ENCODE data around the gene OR9Q2.

OR9Q2 gene

DNA sequence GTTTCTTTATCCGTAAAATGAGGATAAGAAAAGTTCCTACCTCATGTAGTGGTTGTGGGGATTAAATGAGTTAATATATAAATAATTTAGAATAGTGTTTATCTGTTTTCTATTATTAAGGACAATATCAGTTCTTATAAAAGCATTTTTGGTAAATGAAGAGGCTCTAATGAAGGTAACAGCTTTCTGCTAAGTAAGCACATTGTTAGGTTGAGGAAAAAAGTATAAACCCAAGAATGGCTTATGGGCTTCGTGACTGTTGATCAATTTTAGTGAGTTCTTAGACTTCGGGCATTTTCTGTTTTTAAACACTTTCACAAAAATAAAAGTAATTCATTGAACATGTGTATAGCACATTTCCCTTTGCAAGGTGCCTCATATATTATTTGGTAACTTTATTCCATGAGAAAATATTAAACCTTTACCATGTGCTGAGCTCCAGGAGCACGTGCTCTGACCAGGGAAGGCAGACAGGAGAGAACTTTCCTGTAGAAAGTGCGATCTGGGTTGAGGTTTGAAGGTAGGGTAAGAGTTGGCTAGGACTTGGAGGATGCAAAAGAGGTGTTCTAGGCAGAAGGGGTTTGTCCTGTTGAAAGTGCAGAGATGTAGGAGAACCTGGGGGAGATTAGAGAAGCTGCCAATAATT, 11.3 kb upstream of the OR9Q2 start:
- Histone ChIP-seq H3K4me1 (ENCODE audit: insufficient read depth, low read length) (no peaks in the 10 kb centered on the region), H3K4me3 (ENCODE audit: low read depth in 1 of 2, low read length in 2 of 2) (no peak overlapping the region), H3K9ac (ENCODE audit: low read depth, low read length) (no peak overlapping the region), H3K27me3 (ENCODE audit: insufficient read depth, low read length, poor library complexity) (peaks cover 6% of the 10 kb centered on the region), H3K27ac (ENCODE audit: low read length) (no peak overlapping the region), H3K36me3 (ENCODE audit: insufficient read depth, low read length) (no peaks in the 10 kb centered on the region), H3K4me2 (ENCODE audit: insufficient read depth, low read length) (no peak overlapping the region), H3K9me3 (ENCODE audit: insufficient read depth, low read length, severe bottlenecking) (no peaks in the 10 kb centered on the region), H4K20me1 (ENCODE audit: insufficient read depth, low read length) (no peaks in the 10 kb centered on the region), H3K79me2 (ENCODE audit: insufficient read depth, low read length) (no peaks in the 10 kb centered on the region), H2AFZ (ENCODE audit: low read depth, low read length) (no peak overlapping the region)
- ATAC-seq (ENCODE audit: insufficient read depth, low read depth) (no peak), DNase-seq (no peak)
- TF ChIP-seq EZH2 (IDR thresholded peaks at IDR 0.05; ENCODE audit: borderline replicate concordance, low read depth, low read length, severe bottlenecking) = no peak
- TF ChIP-seq, protein P1, sequence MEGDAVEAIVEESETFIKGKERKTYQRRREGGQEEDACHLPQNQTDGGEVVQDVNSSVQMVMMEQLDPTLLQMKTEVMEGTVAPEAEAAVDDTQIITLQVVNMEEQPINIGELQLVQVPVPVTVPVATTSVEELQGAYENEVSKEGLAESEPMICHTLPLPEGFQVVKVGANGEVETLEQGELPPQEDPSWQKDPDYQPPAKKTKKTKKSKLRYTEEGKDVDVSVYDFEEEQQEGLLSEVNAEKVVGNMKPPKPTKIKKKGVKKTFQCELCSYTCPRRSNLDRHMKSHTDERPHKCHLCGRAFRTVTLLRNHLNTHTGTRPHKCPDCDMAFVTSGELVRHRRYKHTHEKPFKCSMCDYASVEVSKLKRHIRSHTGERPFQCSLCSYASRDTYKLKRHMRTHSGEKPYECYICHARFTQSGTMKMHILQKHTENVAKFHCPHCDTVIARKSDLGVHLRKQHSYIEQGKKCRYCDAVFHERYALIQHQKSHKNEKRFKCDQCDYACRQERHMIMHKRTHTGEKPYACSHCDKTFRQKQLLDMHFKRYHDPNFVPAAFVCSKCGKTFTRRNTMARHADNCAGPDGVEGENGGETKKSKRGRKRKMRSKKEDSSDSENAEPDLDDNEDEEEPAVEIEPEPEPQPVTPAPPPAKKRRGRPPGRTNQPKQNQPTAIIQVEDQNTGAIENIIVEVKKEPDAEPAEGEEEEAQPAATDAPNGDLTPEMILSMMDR (IDR thresholded peaks at IDR 0.05; ENCODE audit: borderline replicate concordance, extremely low read depth, low read length, poor library complexity, severe bottlenecking) = no peak

DNA sequence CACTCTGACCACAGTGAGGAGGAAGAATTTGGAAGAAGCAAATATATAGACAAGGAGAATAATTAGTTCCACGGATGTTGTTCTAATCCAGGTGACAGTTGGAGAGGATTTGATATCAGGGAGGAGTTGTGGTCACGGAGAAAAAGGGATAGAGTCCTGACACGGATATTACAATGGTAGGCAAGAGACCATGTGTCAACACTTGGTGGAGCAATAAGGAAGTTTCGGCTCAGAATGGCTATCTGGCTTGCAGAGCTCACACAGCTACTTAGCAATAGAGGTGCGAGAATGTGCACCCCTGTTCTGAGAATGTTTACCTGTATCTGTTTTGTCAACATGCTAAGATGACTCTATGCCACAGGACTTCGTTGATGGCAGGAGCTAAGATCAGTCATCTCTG, 10.4 kb upstream of the OR9Q2 start:
- Histone ChIP-seq H2AFZ (ENCODE audit: low read depth, low read length) (no peak overlapping the region), H4K20me1 (ENCODE audit: insufficient read depth, low read length) (no peaks in the 10 kb centered on the region)

DNA sequence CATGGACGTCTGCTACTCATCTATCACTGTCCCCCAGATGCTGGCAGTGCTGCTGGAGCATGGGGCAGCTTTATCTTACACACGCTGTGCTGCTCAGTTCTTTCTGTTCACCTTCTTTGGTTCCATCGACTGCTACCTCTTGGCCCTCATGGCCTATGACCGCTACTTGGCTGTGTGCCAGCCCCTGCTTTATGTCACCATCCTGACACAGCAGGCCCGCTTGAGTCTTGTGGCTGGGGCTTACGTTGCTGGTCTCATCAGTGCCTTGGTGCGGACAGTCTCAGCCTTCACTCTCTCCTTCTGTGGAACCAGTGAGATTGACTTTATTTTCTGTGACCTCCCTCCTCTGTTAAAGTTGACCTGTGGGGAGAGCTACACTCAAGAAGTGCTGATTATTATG, 9.2 kb upstream of the OR9Q2 start:
- no peak overlapping the region for H3K4me3 ChIP-seq (ENCODE audit: low read depth in 1 of 2, low read length in 2 of 2)
- no peak overlapping the region for H3K27ac ChIP-seq (ENCODE audit: low read length)
- TF ChIP-seq, protein P1 (IDR thresholded peaks at IDR 0.05; ENCODE audit: borderline replicate concordance, extremely low read depth, low read length, poor library complexity, severe bottlenecking) = no peak
- TF ChIP-seq EZH2 (IDR thresholded peaks at IDR 0.05; ENCODE audit: borderline replicate concordance, low read depth, low read length, severe bottlenecking) = no peak
- DNase-seq = peak; percentile 5
- no peaks in the 10 kb centered on the region for H3K4me1 ChIP-seq (ENCODE audit: insufficient read depth, low read length)
- no peak overlapping the region for H2AFZ ChIP-seq (ENCODE audit: low read depth, low read length)
- H3K4me2 ChIP-seq (ENCODE audit: insufficient read depth, low read length) = no peak overlapping the region
- no peaks in the 10 kb centered on the region for H3K79me2 ChIP-seq (ENCODE audit: insufficient read depth, low read length)
- peaks cover 3% of the 10 kb centered on the region for H3K27me3 ChIP-seq (ENCODE audit: insufficient read depth, low read length, poor library complexity)
- H3K9me3 ChIP-seq (ENCODE audit: insufficient read depth, low read length, severe bottlenecking) = no peaks in the 10 kb centered on the region
- ATAC-seq (ENCODE audit: insufficient read depth, low read depth) = no peak
- H4K20me1 ChIP-seq (ENCODE audit: insufficient read depth, low read length) = no peaks in the 10 kb centered on the region
- no peak overlapping the region for H3K9ac ChIP-seq (ENCODE audit: low read depth, low read length)
- H3K36me3 ChIP-seq (ENCODE audit: insufficient read depth, low read length) = no peaks in the 10 kb centered on the region

More for the DNA sequence above, 10.4 kb upstream of the OR9Q2 start:
- DNase-seq (no peak), ATAC-seq (ENCODE audit: insufficient read depth, low read depth) (no peak)
- Histone ChIP-seq H3K9ac (ENCODE audit: low read depth, low read length) (no peak overlapping the region), H3K27me3 (ENCODE audit: insufficient read depth, low read length, poor library complexity) (peaks cover 6% of the 10 kb centered on the region), H3K4me1 (ENCODE audit: insufficient read depth, low read length) (no peaks in the 10 kb centered on the region), H3K4me2 (ENCODE audit: insufficient read depth, low read length) (no peak overlapping the region), H3K4me3 (ENCODE audit: low read depth in 1 of 2, low read length in 2 of 2) (no peak overlapping the region), H3K36me3 (ENCODE audit: insufficient read depth, low read length) (no peaks in the 10 kb centered on the region), H3K9me3 (ENCODE audit: insufficient read depth, low read length, severe bottlenecking) (no peaks in the 10 kb centered on the region), H3K27ac (ENCODE audit: low read length) (no peak overlapping the region), H3K79me2 (ENCODE audit: insufficient read depth, low read length) (no peaks in the 10 kb centered on the region)
- TF ChIP-seq, protein P1 (IDR thresholded peaks at IDR 0.05; ENCODE audit: borderline replicate concordance, extremely low read depth, low read length, poor library complexity, severe bottlenecking) = no peak
- no peak for TF ChIP-seq EZH2 (IDR thresholded peaks at IDR 0.05; ENCODE audit: borderline replicate concordance, low read depth, low read length, severe bottlenecking)

Data from DND-41 (cell line).